Karpas-422 (cell line): ENCODE results near the gene CFC1. TPM values are rescaled to one million over a fixed set of nuclear protein-coding genes. Genes with fewer than 3 reads are reported as not detected.
"Not testable (repeated sequence)": the region's sequence is repeated elsewhere in the genome, so short reads cannot be mapped to it uniquely, and the experiment has no call there.

Source experiments
- DNase-seq: peaks from one replicate; pipeline ENCODE4 v3.0.0-alpha.2; 2015
- H2AFZ ChIP-seq: fragments of 200-600 bp; sonication (generic); 2 replicates; pipeline ENCODE4 v1.6.1; 2014; ENCODE audit warnings: antibody characterized with exemption, low read length, mixed read lengths
- H3K27ac ChIP-seq: fragments of 200-600 bp; sonication (generic); 2 replicates; pipeline ENCODE4 v1.5.1; 2014; ENCODE audit warnings: mild to moderate bottlenecking, low read length, moderate library complexity
- H3K27me3 ChIP-seq: fragments of 200-600 bp; sonication (generic); 2 replicates; pipeline ENCODE4 v1.6.1; 2014; ENCODE audit warnings: low read length, mixed read lengths
- H3K36me3 ChIP-seq: fragments of 200-600 bp; sonication (generic); 2 replicates; pipeline ENCODE4 v1.6.1; 2014; ENCODE audit warnings: low read length, mixed read lengths; ENCODE audit not compliant: insufficient read depth
- H3K4me1 ChIP-seq: fragments of 200-600 bp; sonication (generic); 2 replicates; pipeline ENCODE4 v1.6.1; 2014; ENCODE audit warnings: mild to moderate bottlenecking, low read length, mixed read lengths
- H3K4me2 ChIP-seq: fragments of 200-600 bp; sonication (generic); 2 replicates; pipeline ENCODE4 v1.6.1; 2014; ENCODE audit warnings: low read length, low read depth, mild to moderate bottlenecking; ENCODE audit not compliant: poor library complexity, severe bottlenecking
- H3K4me3 ChIP-seq: fragments of 200-600 bp; sonication (generic); 2 replicates; pipeline ENCODE4 v1.5.1; 2014; ENCODE audit warnings: mild to moderate bottlenecking, antibody characterized with exemption, low read length, mixed read lengths
- H3K79me2 ChIP-seq: fragments of 200-600 bp; sonication (generic); 2 replicates; pipeline ENCODE4 v1.6.1; 2014; ENCODE audit warnings: mild to moderate bottlenecking, low read length, mixed read lengths
- H3K9ac ChIP-seq: fragments of 200-600 bp; sonication (generic); 2 replicates; pipeline ENCODE4 v1.6.0; 2014; ENCODE audit warnings: low read length
- H3K9me2 ChIP-seq: fragments of 200-600 bp; sonication (generic), shearing (Covaris generic); replicated peaks from 2 replicates; pipeline ENCODE4 v1.6.0; 2014; ENCODE audit warnings: mild to moderate bottlenecking, low read length, moderate library complexity; ENCODE audit not compliant: insufficient read depth
- H3K9me3 ChIP-seq: fragments of 300-700, 200-600 bp; sonication (generic); 2 replicates; pipeline ENCODE4 v1.6.1; 2014; ENCODE audit warnings: low read length, mixed read lengths
- H4K20me1 ChIP-seq: fragments of 200-600 bp; sonication (generic); 2 replicates; pipeline ENCODE4 v1.6.1; 2014; ENCODE audit warnings: mild to moderate bottlenecking, antibody characterized with exemption, low read length, low read depth; ENCODE audit not compliant: insufficient read depth
- total RNA-seq: library from RNA; depleted of rRNA; stranded (reverse); fragments of >200 nt; shearing (Covaris generic); gene quantifications from 2 replicates; pipeline ENCODE4 v1.2.3, GENCODE V29; 2014; ENCODE audit warnings: low replicate concordance

Gene CFC1
- total RNA-seq, 1 experiment from 2014 or later, result not detected

GRCh38 chr2:130601648-130602302, 2.4 kb upstream of the CFC1 start:
- not testable (repeated sequence) for H3K4me2 ChIP-seq, H3K4me3 ChIP-seq, H3K27me3 ChIP-seq, H2AFZ ChIP-seq, DNase-seq, H3K36me3 ChIP-seq, H3K9me3 ChIP-seq, H3K9ac ChIP-seq, H4K20me1 ChIP-seq, H3K4me1 ChIP-seq, H3K27ac ChIP-seq, H3K79me2 ChIP-seq, H3K9me2 ChIP-seq

GRCh38 chr2:130599926-130600325, 551 bp upstream of the CFC1 start:
- not testable (repeated sequence) for H3K4me2 ChIP-seq, H2AFZ ChIP-seq, H3K9me2 ChIP-seq, H3K36me3 ChIP-seq, H3K27me3 ChIP-seq, H3K9ac ChIP-seq, DNase-seq, H3K79me2 ChIP-seq, H4K20me1 ChIP-seq, H3K9me3 ChIP-seq, H3K4me3 ChIP-seq, H3K4me1 ChIP-seq, H3K27ac ChIP-seq

GRCh38 chr2:130598463-130598862, 912 bp downstream of the CFC1 start:
- H2AFZ ChIP-seq, DNase-seq, H3K79me2 ChIP-seq, H3K36me3 ChIP-seq, H3K4me3 ChIP-seq, H3K4me2 ChIP-seq, H3K9ac ChIP-seq, H3K27ac ChIP-seq, H3K9me3 ChIP-seq, H3K27me3 ChIP-seq, H4K20me1 ChIP-seq, H3K4me1 ChIP-seq, H3K9me2 ChIP-seq: not testable (repeated sequence)

- H3K27me3 ChIP-seq, H2AFZ ChIP-seq, H3K27ac ChIP-seq, H3K36me3 ChIP-seq, H3K9me3 ChIP-seq, H3K9ac ChIP-seq, H4K20me1 ChIP-seq, H3K9me2 ChIP-seq, H3K4me1 ChIP-seq, DNase-seq, H3K4me3 ChIP-seq, H3K79me2 ChIP-seq, H3K4me2 ChIP-seq: not testable (repeated sequence)
These were observed 1.4 kb downstream of the CFC1 start for GRCh38 chr2:130597994-130598393.

GRCh38 chr2:130596757-130597156, 2.6 kb downstream of the CFC1 start:
- H3K9me3 ChIP-seq, H3K27me3 ChIP-seq, H3K27ac ChIP-seq, H3K9ac ChIP-seq, H3K4me1 ChIP-seq, H3K9me2 ChIP-seq, DNase-seq, H3K36me3 ChIP-seq, H3K4me2 ChIP-seq, H4K20me1 ChIP-seq, H3K79me2 ChIP-seq, H3K4me3 ChIP-seq, H2AFZ ChIP-seq: not testable (repeated sequence)

- H3K36me3 ChIP-seq, H3K9ac ChIP-seq, H2AFZ ChIP-seq, DNase-seq, H3K4me2 ChIP-seq, H3K79me2 ChIP-seq, H3K9me2 ChIP-seq, H3K4me3 ChIP-seq, H4K20me1 ChIP-seq, H3K4me1 ChIP-seq, H3K27ac ChIP-seq, H3K27me3 ChIP-seq, H3K9me3 ChIP-seq: not testable (repeated sequence)
These were observed 5.4 kb downstream of the CFC1 start for GRCh38 chr2:130594011-130594410.

- H3K4me1 ChIP-seq, H3K36me3 ChIP-seq, DNase-seq, H3K79me2 ChIP-seq, H3K27ac ChIP-seq, H3K9me2 ChIP-seq, H4K20me1 ChIP-seq, H3K9me3 ChIP-seq, H3K4me3 ChIP-seq, H3K9ac ChIP-seq, H3K4me2 ChIP-seq, H2AFZ ChIP-seq, H3K27me3 ChIP-seq: not testable (repeated sequence)
These were observed 6.5 kb downstream of the CFC1 start for GRCh38 chr2:130592791-130593414.

GRCh38 chr2:130590842-130591359, 8.5 kb downstream of the CFC1 start:
- not testable (repeated sequence) for H3K9me3 ChIP-seq, H3K36me3 ChIP-seq, H3K79me2 ChIP-seq, H3K4me3 ChIP-seq, H3K4me2 ChIP-seq, H3K27ac ChIP-seq, H3K9ac ChIP-seq, DNase-seq, H3K4me1 ChIP-seq, H3K9me2 ChIP-seq, H2AFZ ChIP-seq, H3K27me3 ChIP-seq, H4K20me1 ChIP-seq
